Activated CD8-positive, alpha-beta T cell treated with anti-CD3 and anti-CD28 coated beads, Interleukin-2, amount 10 ng/mL, durations not matched to agents 7 days and 5 days (primary cell): ENCODE measurements around the gene PPP4R4. TPM values are rescaled to one million over a fixed set of nuclear protein-coding genes. Genes with fewer than 3 reads are reported as not detected.
"Not testable (repeated sequence)": the region's sequence is repeated elsewhere in the genome, so short reads cannot be mapped to it uniquely, and the experiment has no call there.

ENCODE experiments used
- ATAC-seq: fragments of 150-1000 bp; cut with Tn5 transposase; one replicate; pipeline ENCODE4 v1.10.0; 2021; ENCODE audit warnings: moderate library complexity
- CTCF ChIA-PET: fragments of 350-600 bp; sonication (Branson Sonifier 250); formaldehyde crosslinking; loops from one replicate; lab custom pipeline; 2021; ENCODE audit warnings: antibody characterized with exemption; lab: Charles Lee
- POLR2A ChIA-PET: fragments of 350-600 bp; sonication (Branson Sonifier 250); formaldehyde crosslinking; loops from one replicate; lab custom pipeline; 2021; ENCODE audit warnings: antibody characterized with exemption; lab: Charles Lee
- DNase-seq: peaks from one replicate; pipeline ENCODE4 v3.0.0-alpha.2; 2020
- H3K27ac Mint-ChIP-seq: one replicate; pipeline ENCODE4 v1.8.0; 2021; ENCODE audit warnings: mild to moderate bottlenecking, mixed read lengths
- H3K27me3 Mint-ChIP-seq: one replicate; pipeline ENCODE4 v1.8.0; 2021; ENCODE audit warnings: low read depth, mixed read lengths
- H3K36me3 Mint-ChIP-seq: one replicate; pipeline ENCODE4 v1.8.0; 2021; ENCODE audit warnings: low read depth, mixed read lengths
- H3K4me1 Mint-ChIP-seq: one replicate; pipeline ENCODE4 v1.8.0; 2021; ENCODE audit warnings: low read depth, mixed read lengths
- H3K4me3 Mint-ChIP-seq: one replicate; pipeline ENCODE4 v1.8.0; 2021; ENCODE audit warnings: mild to moderate bottlenecking, mixed read lengths
- H3K9me3 Mint-ChIP-seq: one replicate; pipeline ENCODE4 v1.8.0; 2022; ENCODE audit warnings: mixed read lengths; ENCODE audit not compliant: insufficient read depth
- total RNA-seq, 2 experiments: library from RNA; stranded (reverse); gene quantifications; one replicate each; pipeline ENCODE4 v1.2.3, GENCODE V29; 2021

PPP4R4 gene
- total RNA-seq, 2 experiments from 2014 or later: 0.16 to 0.26 TPM

- Mint-ChIP-seq H3K4me1 (peaks cover 27% of the 10 kb centered on the region), H3K4me3 (no peak overlapping the region), H3K27me3 (peaks cover 36% of the 10 kb centered on the region), H3K36me3 (no peaks in the 10 kb centered on the region), H3K27ac (peak overlapping the region; percentile 10), H3K9me3 (no peaks in the 10 kb centered on the region)
- CTCF ChIA-PET: interaction anchor here (0.9 to 2.2 kb wide), 5 partner anchors 9 to 206 kb away, joined by 3 to 13 read pairs (median 7); no protein-coding TSS in a partner anchor
- DNase-seq: no peak
- no peak for ATAC-seq
- POLR2A ChIA-PET: no interaction called here
These were observed 28.1 kb upstream of the PPP4R4 start for GRCh38 chr14:94145902-94146527.

- H3K36me3 Mint-ChIP-seq: no peaks in the 10 kb centered on the region
- no peaks in the 10 kb centered on the region for H3K9me3 Mint-ChIP-seq
- no peak overlapping the region for H3K27ac Mint-ChIP-seq
- DNase-seq (no peak), ATAC-seq (no peak)
- CTCF ChIA-PET: interaction anchor here (0.8 to 1.5 kb wide), 4 partner anchors 9 to 150 kb away, joined by 3 to 9 read pairs (median 4); no protein-coding TSS in a partner anchor
- H3K4me3 Mint-ChIP-seq: no peak overlapping the region
- peaks cover 2% of the 10 kb centered on the region for H3K4me1 Mint-ChIP-seq
- H3K27me3 Mint-ChIP-seq: peaks cover 53% of the 10 kb centered on the region
- POLR2A ChIA-PET: no interaction called here
These were observed 21.4 kb upstream of the PPP4R4 start for GRCh38 chr14:94152676-94153075.

DNA sequence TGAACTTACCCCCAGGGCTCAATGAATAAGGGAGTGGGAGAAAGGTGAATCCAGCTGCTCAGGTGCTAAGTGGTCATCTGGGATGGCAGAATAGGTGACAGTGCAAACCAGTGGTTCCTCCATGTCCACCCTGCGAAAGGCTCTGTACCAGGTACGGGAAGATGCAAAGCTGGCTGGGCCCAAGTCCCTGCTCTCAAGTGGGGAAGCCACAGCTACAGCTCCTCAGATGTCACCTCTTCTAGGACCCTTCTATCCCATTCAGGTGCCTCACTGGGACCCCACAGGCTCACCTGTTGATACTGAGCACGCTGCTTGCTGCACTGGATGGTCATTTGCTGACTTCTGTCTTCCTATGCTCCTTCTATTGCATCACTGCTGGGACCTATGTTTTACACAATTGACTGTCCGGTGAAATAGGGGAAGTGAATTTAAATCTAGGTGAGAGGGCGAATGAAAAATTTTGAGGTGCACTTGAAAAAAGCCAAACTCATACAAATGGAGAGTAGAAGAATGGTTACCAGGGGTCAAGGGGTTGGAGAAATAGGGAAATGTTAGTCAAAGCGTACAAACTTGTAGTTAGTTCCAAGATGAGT, 20.3 kb upstream of the PPP4R4 start:
- H3K27me3 Mint-ChIP-seq: peaks cover 43% of the 10 kb centered on the region
- ATAC-seq (no peak), DNase-seq (no peak)
- H3K9me3 Mint-ChIP-seq: no peaks in the 10 kb centered on the region
- CTCF ChIA-PET: interaction anchor here (1.3 to 1.5 kb wide), 2 partner anchors 11 to 17 kb away, joined by 3 to 9 read pairs; no protein-coding TSS in a partner anchor
- POLR2A ChIA-PET: no interaction called here
- H3K36me3 Mint-ChIP-seq: no peaks in the 10 kb centered on the region
- H3K4me1 Mint-ChIP-seq: peaks cover 14% of the 10 kb centered on the region
- H3K4me3 Mint-ChIP-seq: no peak overlapping the region
- H3K27ac Mint-ChIP-seq: no peak overlapping the region

DNA sequence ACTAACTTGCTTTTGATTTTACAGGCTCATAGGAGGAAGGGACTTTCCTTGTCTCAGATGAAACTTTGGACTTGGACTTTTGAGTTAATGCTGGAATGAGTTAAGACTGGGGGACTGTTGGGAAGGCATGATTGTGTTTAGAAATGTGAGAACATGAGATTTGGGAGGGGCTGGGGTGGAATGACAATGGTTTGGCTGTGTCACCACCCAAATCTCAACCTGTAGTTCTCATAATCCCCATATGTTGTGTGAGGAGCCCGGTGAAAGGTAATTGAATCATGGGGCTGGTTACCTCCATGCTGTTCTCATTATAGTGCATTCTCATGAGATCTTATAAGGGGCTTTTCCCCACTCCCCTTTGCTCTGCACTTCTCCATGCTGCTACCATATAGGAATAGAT, 18.0 kb upstream of the PPP4R4 start:
- POLR2A ChIA-PET, H3K4me3 Mint-ChIP-seq, H3K36me3 Mint-ChIP-seq, H3K9me3 Mint-ChIP-seq, DNase-seq, ATAC-seq, H3K27ac Mint-ChIP-seq: not testable (repeated sequence)
- Mint-ChIP-seq H3K4me1 (peaks cover 28% of the 10 kb centered on the region), H3K27me3 (peaks cover 23% of the 10 kb centered on the region)
- CTCF ChIA-PET: interaction anchor here (3.3 kb wide), 1 partner anchor 23 kb away, joined by 11 read pairs; no protein-coding TSS in a partner anchor

DNA sequence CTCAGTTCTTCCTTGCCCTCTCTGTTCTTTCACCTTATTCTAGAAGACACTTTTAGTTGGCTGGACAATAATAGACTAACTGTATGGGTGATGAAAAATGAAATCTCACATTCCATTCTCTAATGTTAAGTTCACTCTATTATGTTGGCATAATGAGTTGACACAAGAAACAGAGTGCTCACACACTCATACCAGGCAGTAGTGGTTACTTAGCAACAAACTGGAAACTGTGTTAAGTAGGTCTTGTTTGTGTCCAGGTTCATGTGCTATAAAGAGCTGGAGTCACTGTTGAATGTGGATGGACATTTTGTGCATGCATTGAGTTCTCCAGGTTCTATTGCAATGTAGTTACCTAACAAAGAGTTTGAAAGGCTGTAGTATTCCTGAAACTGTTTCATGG, 16.9 kb upstream of the PPP4R4 start:
- CTCF ChIA-PET: interaction anchor here (1.5 to 3.3 kb wide), 4 partner anchors 16 to 24 kb away, joined by 5 to 16 read pairs (median 8); no protein-coding TSS in a partner anchor

DNA sequence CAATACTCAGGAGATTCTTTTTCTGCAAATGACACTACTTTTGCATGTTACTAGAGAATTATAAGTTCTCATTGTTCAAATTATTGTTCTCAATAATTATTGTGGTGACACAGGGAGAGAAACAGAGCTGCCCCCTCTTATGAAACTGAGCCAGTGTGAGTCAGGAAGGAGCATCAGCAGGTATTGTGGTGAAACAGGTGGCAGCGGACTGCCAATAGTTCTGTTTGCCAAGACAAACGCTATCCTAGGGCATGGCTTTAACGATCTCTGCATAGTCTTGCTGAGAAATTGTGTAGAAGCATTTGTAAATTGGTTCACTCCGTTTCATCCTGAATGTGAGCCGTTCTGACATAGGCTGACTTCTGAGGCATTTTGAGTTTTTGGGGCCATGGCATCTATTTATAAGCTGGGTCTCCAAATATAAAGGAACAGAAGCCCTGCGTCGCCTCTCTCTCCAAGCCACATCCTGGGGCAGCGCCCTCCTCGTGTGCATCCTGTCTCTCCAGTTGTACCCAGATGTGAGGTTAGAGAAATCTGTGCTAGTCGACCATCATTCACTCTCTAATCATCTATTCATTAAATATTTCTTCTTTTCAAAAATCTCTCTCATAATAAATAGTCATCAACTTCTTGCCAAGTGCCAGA, 15.8 kb upstream of the PPP4R4 start:
- ATAC-seq (peak; percentile 83), DNase-seq (peak; percentile 65)
- ChIA-PET POLR2A (interaction anchor here (0.8 kb wide), 1 partner anchor 22 kb away, joined by 3 read pairs; no protein-coding TSS in a partner anchor), CTCF (interaction anchor here (0.7 to 3.3 kb wide), 9 partner anchors 12 to 223 kb away, joined by 3 to 16 read pairs (median 4); partner anchors contain the start of gene PPP4R4)
- H3K36me3 Mint-ChIP-seq: no peaks in the 10 kb centered on the region
- peak overlapping the region; percentile 13 for H3K4me3 Mint-ChIP-seq
- H3K9me3 Mint-ChIP-seq: no peaks in the 10 kb centered on the region
- H3K27me3 Mint-ChIP-seq: peaks cover 17% of the 10 kb centered on the region
- peak overlapping the region; percentile 79 for H3K27ac Mint-ChIP-seq
- peaks cover 39% of the 10 kb centered on the region for H3K4me1 Mint-ChIP-seq

More for the DNA sequence above, 16.9 kb upstream of the PPP4R4 start:
- POLR2A ChIA-PET: no interaction called here
- Mint-ChIP-seq H3K27me3 (peaks cover 23% of the 10 kb centered on the region), H3K4me3 (no peak overlapping the region), H3K4me1 (peaks cover 37% of the 10 kb centered on the region), H3K27ac (no peak overlapping the region), H3K36me3 (no peaks in the 10 kb centered on the region), H3K9me3 (no peaks in the 10 kb centered on the region)
- no peak for ATAC-seq
- DNase-seq: no peak

GRCh38 chr14:94161058-94161457, 13.1 kb upstream of the PPP4R4 start:
- ChIA-PET POLR2A (no interaction called here), CTCF (interaction anchor here (0.9 to 1.4 kb wide), 3 partner anchors 25 to 29 kb away, joined by 3 to 4 read pairs (median 3); no protein-coding TSS in a partner anchor)
- Mint-ChIP-seq H3K36me3 (no peaks in the 10 kb centered on the region), H3K27ac (peak overlapping the region; percentile 57), H3K4me3 (no peak overlapping the region), H3K4me1 (peaks cover 43% of the 10 kb centered on the region), H3K27me3 (peaks cover 14% of the 10 kb centered on the region), H3K9me3 (no peaks in the 10 kb centered on the region)
- DNase-seq: no peak
- no peak for ATAC-seq

DNA sequence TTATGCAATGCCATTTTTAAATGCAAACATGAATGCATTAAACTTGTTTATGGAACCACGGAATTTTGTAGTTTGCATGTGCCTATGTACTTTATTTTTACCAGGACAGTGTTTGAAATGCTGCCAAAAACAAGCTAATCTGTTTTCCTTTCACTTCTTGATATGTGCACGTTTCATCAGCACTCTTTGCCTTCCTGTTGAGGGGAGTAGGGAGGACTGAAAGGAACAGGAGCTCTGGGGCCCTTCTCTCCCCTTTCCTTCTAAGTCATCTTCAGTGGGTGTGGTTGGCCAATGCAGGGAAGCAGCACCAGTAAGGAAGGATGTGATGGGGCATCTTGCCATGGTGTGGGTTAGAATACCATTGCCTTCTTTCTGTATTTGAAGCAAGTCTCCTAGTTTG, 12.1 kb upstream of the PPP4R4 start:
- POLR2A ChIA-PET: no interaction called here
- H3K27ac Mint-ChIP-seq: no peak overlapping the region
- no peaks in the 10 kb centered on the region for H3K36me3 Mint-ChIP-seq
- H3K4me1 Mint-ChIP-seq: peaks cover 43% of the 10 kb centered on the region
- ATAC-seq (no peak), DNase-seq (no peak)
- CTCF ChIA-PET: interaction anchor here (1.0 to 1.7 kb wide), 5 partner anchors 13 to 222 kb away, joined by 3 to 9 read pairs (median 4); no protein-coding TSS in a partner anchor
- no peaks in the 10 kb centered on the region for H3K9me3 Mint-ChIP-seq
- H3K4me3 Mint-ChIP-seq: no peak overlapping the region
- H3K27me3 Mint-ChIP-seq: peaks cover 14% of the 10 kb centered on the region

DNA sequence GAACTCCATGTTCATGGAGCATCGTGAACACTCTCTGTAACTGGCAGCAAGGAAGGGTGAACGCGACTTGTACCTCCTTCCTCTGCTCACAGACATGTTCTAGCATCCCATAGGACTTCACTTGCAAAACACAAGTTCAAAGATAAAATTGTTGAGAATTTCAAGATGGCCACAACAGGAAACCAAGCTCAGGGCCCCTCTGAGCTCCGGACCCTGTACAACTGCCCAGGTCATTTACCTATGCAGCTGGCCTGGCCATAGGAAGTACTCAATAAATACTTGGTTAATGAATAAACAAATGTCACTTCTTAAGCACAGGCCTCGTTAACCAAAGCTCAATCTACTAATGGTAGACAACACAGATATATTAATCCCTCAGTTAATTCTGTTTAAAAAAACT, 11.7 kb upstream of the PPP4R4 start:
- Mint-ChIP-seq H3K27ac (no peak overlapping the region), H3K4me1 (peaks cover 43% of the 10 kb centered on the region), H3K36me3 (no peaks in the 10 kb centered on the region), H3K4me3 (no peak overlapping the region), H3K9me3 (no peaks in the 10 kb centered on the region), H3K27me3 (peaks cover 15% of the 10 kb centered on the region)
- DNase-seq (no peak), ATAC-seq (no peak)
- CTCF ChIA-PET: interaction anchor here (1.0 to 1.7 kb wide), 7 partner anchors 13 to 223 kb away, joined by 3 to 9 read pairs (median 3); no protein-coding TSS in a partner anchor
- POLR2A ChIA-PET: interaction anchor here (1.0 kb wide), 1 partner anchor 11 kb away, joined by 3 read pairs; no protein-coding TSS in a partner anchor

GRCh38 chr14:94163796-94164195, 10.3 kb upstream of the PPP4R4 start:
- ChIA-PET POLR2A (no interaction called here), CTCF (interaction anchor here (0.6 to 1.3 kb wide), 2 partner anchors 32 to 223 kb away, joined by 3 read pairs; no protein-coding TSS in a partner anchor)
- H3K9me3 Mint-ChIP-seq: no peaks in the 10 kb centered on the region
- peaks cover 30% of the 10 kb centered on the region for H3K4me1 Mint-ChIP-seq
- H3K27ac Mint-ChIP-seq: no peak overlapping the region
- peaks cover 13% of the 10 kb centered on the region for H3K27me3 Mint-ChIP-seq
- ATAC-seq (no peak), DNase-seq (no peak)
- no peak overlapping the region for H3K4me3 Mint-ChIP-seq
- no peaks in the 10 kb centered on the region for H3K36me3 Mint-ChIP-seq

DNA sequence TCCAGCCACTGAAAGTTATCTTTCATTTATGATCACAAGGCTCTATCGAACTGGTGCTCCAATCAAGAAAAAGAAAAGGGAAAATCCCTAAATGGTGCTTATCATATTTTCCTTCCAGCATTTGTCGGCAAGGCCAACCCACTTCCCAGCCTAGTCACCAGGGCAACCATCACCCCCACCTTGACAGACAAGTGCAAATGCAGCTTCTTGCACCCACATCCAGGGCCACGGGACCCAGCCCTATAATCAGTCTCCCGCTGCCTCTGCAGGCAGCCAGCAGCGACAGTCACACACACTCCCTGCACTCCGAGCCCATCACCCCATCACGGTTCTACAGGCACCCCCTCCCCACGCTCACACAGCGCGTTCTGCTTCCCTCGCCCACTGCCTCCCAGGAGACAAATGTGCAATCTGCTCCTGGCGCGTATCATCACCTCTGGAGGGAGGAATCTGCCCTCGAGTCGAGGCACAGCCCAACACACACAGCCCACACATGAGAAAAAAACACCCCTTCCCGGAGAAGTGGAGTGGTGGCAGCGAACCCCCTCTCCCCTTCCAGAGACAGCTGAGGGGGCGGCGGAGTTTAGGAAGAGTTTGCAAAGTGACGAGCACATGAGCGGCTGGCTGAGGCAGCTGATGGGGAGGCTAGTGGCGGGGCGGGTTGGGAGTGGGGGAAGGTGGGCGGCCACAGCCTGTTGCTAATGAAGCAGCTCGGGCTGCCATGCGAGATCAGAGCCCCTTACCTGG, 9.3 kb upstream of the PPP4R4 start:
- H3K27ac Mint-ChIP-seq: peak overlapping the region; percentile 5
- H3K9me3 Mint-ChIP-seq: no peaks in the 10 kb centered on the region
- POLR2A ChIA-PET: interaction anchor here (0.6 kb wide), 1 partner anchor 57 kb away, joined by 3 read pairs; no protein-coding TSS in a partner anchor
- ATAC-seq (no peak), DNase-seq (no peak)
- H3K36me3 Mint-ChIP-seq: no peaks in the 10 kb centered on the region
- no peak overlapping the region for H3K4me3 Mint-ChIP-seq
- CTCF ChIA-PET: interaction anchor here (1.3 kb wide), 1 partner anchor 33 kb away, joined by 3 read pairs; no protein-coding TSS in a partner anchor
- peaks cover 24% of the 10 kb centered on the region for H3K4me1 Mint-ChIP-seq
- H3K27me3 Mint-ChIP-seq: peaks cover 17% of the 10 kb centered on the region
